ENCODE measurements around the gene GRID2.

GRID2 gene

DNA sequence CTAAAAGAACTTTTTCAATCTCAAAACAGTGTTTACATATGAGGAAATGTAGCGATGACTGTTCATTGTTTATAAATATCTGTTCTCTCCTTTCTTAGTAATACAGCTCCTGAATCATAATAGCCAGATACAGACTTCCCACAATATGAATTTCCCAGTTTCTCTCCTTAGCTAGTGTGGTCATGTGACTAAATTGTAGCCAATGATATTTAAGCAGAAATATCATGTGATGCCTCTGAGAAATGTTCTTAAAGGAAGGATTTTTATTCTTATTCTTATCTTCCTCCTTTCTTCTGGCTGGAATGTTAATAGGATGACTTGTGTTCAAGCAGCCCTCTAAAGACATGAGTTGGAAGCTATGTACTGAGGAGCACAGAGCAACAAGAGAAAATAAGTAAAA is 1141.1 kb downstream of the GRID2 start:
- no peak for DNase-seq

GRCh38 chr4:93446038-93446437 is 1142.3 kb downstream of the GRID2 start:
- no peak for DNase-seq

- DNase-seq = no peak
These were observed 1145.0 kb downstream of the GRID2 start for GRCh38 chr4:93448691-93449293.

- DNase-seq = no peak
These were observed 1148.2 kb downstream of the GRID2 start for GRCh38 chr4:93451954-93452353.

DNA sequence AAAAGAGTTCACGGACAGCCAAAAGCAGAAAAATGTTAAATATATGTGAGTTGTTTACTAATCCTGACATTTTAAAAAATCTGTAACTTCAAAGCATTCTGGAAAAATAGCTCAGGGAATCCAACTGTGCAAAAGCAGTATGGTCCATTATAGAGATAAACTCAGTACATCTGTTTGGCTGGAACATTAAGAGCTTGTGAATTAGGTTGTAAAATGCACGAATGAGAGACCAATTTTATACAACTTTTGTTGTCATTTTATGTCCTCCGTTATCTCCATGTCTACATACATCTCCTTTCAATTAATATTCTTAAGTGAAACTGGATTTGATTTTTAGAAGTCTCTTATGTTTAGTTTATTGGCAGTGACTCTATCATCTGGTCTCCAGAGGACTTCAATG is 1157.8 kb downstream of the GRID2 start:
- DNase-seq = no peak

DNA sequence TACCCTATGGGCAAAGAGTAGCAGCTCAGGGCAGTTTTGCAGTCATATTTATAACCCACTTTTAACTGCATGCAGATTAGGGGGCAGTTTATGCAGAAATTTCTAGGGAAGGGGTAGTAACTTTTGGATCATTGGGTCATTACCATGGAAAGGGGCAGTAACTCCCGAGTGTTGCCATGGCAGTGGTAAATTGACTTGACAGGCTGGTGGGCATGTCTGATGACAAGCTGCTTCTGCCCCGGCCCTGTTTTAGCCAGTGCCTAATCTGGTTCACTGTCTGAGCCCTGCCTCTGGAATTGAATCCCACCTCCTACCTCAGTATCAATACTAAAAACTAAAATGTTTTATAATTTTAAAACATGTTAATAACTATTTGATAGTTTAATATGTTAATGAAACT is 1162.7 kb downstream of the GRID2 start:
- DNase-seq = no peak

DNA sequence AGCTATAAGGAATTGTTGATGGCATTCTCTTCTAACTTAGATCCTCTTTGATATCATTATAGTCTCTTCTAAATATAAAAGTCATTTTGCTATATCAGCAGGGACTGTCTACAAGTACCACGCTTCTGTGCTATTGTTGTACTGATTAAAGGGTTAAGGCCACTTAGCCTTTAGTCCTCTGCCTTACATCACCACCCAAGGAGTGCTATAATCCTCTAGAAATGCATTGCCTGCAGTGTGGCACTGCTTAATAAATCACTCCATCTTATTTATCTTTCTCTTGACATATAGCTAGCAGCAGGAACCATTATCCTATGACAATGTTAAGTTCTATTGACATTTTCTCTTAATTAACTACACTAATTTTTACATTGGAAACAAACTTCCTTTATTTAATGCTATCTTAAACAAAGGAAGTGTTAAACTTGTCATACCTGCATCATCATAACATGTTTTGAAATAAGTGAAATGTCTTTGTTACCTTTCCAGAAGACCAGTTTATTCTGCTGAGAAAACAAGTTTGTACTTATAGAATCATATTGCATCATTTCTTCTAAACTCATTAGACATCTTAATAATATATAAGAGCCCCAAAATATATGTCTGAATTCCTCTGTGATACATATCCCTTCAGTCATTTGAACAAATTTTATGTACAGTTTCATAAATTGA is 1163.9 kb downstream of the GRID2 start:
- no peak for DNase-seq

- DNase-seq = no peak
These were observed 1165.8 kb downstream of the GRID2 start for GRCh38 chr4:93469560-93469959.

DNA sequence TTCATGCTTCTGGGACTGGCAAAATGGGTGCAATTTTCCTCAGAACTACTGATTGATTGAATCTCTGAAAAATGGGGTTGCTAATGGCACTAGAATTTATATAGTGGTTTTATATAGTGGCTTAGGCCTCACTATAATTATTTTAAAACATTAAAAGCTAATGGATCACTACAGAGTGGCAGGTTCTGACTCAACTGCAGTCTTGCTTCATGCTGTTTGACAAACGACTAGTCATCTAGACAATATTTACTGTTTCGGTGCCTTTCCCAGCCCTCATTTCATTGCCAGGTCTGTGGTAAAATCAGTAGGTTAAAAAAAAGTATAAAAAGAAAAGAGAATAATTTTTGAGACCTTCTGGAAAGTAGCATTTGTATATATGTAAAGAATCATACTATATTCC is 1172.0 kb downstream of the GRID2 start:
- DNase-seq = no peak

DNA sequence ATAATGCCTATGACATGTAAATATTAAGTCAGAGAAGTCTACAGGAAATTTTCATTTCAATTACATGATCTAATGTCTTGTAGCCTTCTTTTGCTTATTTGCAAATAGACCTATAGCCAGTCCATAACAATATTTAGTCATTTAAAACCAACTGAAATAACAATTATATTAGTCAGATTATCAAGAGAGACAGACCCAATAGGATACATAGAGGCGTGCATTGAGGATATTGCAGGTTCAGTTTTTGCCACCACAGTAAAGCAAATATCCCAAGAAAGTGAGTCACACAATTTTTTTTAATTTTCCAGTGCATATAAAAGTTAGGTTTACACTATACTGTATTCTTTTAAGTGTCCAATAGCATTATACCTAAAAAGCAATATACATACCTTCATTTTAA is 1175.0 kb downstream of the GRID2 start:
- DNase-seq = no peak

- no peak for DNase-seq
These were observed 1176.7 kb downstream of the GRID2 start for GRCh38 chr4:93480452-93480851.

GRCh38 chr4:93495346-93495745 is 1191.6 kb downstream of the GRID2 start:
- DNase-seq = no peak

DNA sequence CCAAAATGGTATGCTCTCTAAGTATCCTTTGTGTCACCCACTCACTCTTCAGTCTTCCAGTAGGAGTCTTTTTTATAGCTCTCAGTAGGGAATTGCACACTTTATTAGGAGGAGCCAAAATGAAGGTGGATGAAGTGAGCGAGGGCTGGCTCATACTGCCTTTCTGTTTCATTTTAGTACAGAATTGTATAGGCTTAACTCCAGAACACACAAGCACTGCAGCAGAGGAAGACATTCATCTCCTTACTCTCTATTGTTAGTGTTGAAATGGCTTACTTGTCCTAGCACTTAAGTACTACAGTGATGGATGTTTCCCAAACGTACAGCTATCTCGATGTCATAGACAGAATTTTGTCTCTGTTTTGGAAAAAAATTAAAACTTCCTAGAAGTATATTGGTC is 1197.5 kb downstream of the GRID2 start:
- DNase-seq = no peak

- DNase-seq = no peak
These were observed 1198.2 kb downstream of the GRID2 start for GRCh38 chr4:93501946-93502345.

- no peak for DNase-seq
These were observed 1199.2 kb downstream of the GRID2 start for GRCh38 chr4:93502991-93503390.

DNA sequence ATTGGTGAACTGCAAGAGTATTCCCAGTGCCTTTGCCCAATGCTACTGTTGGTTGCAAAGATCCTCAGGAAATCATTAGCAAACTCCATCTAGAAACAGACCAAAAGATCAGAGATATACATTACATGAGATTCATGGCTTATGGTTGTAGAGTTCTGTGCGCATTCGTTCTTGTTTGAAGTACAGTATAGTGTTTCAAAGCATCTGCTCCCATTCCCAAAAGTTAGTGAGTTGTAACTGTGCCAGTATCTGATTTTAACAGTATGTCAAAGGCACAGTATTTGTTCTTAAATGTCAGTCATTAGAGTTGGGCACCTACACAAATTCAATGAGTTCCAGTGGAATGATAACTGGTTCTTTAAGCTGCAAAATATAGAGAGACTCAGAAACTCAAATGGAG is 1210.1 kb downstream of the GRID2 start:
- peak; percentile 35 for DNase-seq

DNA sequence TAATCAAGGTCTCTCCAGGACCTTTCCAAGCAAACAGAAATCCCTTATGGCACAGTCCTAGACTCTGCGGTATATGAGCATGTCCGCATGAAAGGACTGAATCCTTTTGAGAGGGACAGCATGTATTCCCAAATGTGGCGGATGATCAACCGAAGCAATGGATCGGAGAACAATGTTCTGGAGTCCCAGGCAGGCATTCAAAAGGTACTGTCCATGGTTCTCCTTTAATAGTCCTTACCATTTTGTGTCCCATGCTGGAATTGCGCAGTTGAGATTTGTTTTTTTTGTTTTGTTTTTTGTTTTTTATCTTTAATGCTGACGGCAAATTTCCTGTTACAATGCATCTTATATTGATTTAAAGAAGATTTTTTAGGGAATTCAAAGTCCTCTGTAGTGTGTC is 1211.4 kb downstream of the GRID2 start:
- DNase-seq = no peak

DNA sequence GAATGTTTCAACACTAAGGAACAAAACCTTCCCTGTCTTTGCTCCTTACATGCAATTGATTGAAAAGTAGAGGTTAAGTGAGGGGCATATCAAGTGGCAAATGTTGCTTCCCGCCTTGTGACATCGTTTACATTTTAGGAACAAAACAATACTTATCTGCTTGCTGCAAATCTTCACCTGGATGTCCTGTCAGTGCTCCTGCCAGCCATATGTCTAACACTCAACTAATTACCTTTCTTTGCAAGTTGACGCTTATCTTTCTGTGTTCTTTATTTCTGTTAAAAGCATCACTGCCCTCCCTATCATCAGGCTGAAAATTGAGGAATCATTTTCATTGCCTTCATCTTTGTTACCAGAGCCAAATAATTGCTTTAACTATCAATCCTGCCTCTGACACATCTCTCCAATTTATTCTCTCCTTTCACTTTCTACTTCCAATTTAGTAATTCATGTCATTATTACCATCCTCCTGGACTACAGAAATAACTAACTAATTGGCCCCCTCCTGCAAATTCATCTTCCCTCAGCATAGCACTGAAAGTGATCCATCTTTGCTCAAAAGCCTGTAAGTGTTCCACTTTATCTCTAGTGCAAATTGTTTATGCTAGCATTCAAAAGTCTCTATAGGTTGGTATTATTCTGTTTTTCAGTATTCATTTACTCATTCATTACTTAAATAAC is 1226.1 kb downstream of the GRID2 start:
- DNase-seq = no peak

- no peak for DNase-seq
These were observed 1228.5 kb downstream of the GRID2 start for GRCh38 chr4:93532234-93532633.

DNA sequence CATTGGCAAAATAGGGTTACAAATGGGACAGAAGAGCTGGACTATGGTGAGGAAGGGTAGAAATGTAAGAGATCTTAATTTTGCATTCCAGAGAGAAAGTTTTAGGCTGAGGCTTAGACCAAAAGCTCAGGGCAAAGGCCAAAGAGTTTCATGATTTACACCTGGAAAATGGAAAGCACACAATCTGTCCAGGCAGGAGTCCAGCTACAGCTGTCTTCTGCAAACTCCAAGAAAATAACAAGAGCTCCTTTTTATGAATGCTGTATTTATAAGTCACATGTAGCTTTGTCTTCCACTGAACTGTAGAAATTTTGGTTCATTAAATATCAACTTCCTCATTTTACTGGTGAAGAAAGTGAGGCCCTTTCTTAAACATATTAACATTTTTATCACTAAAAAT is 1236.8 kb downstream of the GRID2 start:
- DNase-seq = no peak

- DNase-seq = no peak
These were observed 1258.1 kb downstream of the GRID2 start for GRCh38 chr4:93561842-93562241.

DNA sequence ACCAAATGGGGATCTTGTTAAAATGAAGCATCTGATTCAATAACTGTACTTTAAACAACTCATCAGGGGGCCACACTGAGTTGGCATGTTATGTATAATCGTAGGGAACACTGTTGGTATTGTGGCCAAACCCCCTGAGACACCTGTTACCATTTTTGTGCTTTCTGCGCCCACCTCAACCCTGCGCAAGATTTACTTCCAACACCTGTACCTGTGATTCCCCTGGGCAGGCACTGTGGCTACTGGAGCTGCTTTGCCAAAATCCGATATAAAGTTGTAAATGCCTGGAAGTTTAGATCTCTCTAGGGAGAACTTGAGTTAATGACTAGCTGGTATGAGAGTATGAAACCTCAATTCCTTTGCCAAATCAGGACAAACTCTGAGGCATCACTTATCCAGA is 1265.0 kb downstream of the GRID2 start:
- no peak for DNase-seq

DNA sequence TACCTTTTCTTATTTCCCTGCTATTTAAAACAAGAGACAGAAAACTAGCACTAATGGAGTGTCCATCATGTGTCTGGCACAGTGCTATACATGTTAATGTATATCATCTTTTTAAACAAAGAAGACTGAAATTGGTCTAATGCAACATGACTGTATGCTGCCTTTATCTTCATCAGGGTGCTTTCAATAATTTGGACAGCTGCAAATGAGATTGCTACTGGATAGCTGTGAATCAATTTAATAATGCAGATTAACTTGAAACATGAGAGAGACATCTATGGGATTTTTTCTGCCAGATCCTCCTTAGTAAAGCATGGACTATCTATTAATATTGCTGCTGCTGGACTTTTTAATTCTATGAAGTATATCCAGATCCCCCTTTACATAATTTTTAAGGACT is 1269.5 kb downstream of the GRID2 start:
- no peak for DNase-seq

DNA sequence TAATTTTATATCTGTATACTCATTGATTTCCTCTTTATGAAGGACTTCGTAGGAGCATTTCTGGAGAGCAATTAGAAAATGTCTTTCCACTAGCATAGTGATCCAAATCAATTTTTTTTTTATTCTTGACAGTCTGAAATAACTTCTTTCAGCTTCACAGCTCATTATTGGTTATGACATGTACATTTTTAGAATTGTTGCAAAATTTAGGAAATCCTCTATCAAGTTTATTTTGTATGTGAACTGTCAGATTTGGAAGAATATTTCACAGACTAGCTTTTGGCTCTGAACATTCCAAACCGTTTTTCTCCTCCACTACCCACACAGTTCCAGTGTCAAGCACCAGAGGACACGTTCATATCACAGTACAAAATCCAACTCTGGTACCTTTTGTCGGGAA is 1275.2 kb downstream of the GRID2 start:
- no peak for DNase-seq

DNA sequence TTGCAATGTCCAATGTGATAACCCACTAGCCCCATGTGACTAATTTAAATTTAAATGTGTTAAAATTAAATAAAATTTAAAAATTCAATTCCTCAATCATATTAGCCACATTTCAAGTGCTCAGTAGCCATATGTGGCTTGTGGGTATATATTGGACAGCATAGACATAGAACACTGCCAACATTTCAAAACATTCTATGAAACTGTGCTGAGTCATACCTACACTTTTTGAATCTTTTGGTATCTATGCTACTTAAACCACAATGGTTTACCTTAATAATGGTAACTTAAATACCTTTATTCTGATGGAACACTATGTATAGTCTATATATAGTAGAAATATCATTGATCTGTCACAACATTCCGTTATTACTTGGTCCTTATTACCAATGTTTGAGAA is 1301.4 kb downstream of the GRID2 start:
- no peak for DNase-seq

All from NCI-H2171 (cell line).